SK-N-MC (cell line): ENCODE measurements around the gene CTBP2.

Experiments
- FOXP2 ChIP-seq: optimal IDR thresholded peaks from 2 replicates; pipeline ENCODE3; 2011; ENCODE audit warnings: mild to moderate bottlenecking, moderate library complexity; ENCODE audit not compliant: insufficient read depth; ENCODE audit errors: extremely low read length, control extremely low read depth
- POLR2AphosphoS5 ChIP-seq: IDR thresholded peaks from 2 replicates; pipeline ENCODE4 v1.6.1; 2012; ENCODE audit warnings: mild to moderate bottlenecking, low read depth, low read length, borderline replicate concordance

- TF ChIP-seq FOXP2 (no peak), POLR2AphosphoS5 (no peak)
Observed at GRCh38 chr10:125174360-125174759, 14.0 kb upstream of the CTBP2 start.
